Liver (tissue), 9 donors: Measurements from ENCODE around the gene CTSC. TPM values are rescaled to one million over a fixed set of nuclear protein-coding genes. Genes with fewer than 3 reads are reported as not detected.

Experiments used
- DNase-seq: peaks from one replicate; pipeline ENCODE4 v3.0.0-alpha.2; 2017; ENCODE audit warnings: low spot score
- H3K27ac ChIP-seq, 2 donors: one replicate each; pipeline ENCODE4 v1.7.0; 2013; ENCODE audit warnings: inconsistent platforms in 2 of 2, low read length in 2 of 2, control low read depth in 1 of 2, low read depth in 1 of 2, mild to moderate bottlenecking in 1 of 2
- H3K27me3 ChIP-seq, 4 donors: one replicate each; pipeline versions ENCODE4 v1.6.1 to v1.7.0; 2013; ENCODE audit warnings: low read length in 3 of 4, inconsistent platforms in 1 of 4, mild to moderate bottlenecking in 1 of 4, moderate library complexity in 1 of 4; ENCODE audit not compliant: control insufficient read depth in 4 of 4, insufficient read depth in 4 of 4
- H3K36me3 ChIP-seq, 4 donors: one replicate each; pipeline versions ENCODE4 v1.6.1 to v1.7.0; 2013; ENCODE audit warnings: low read length in 3 of 4, mild to moderate bottlenecking in 3 of 4, low read depth in 1 of 4, moderate library complexity in 1 of 4; ENCODE audit not compliant: control insufficient read depth in 4 of 4, insufficient read depth in 3 of 4
- H3K4me1 ChIP-seq, 4 donors: one replicate each; pipeline versions ENCODE4 v1.6.1 to v1.7.0; 2013; ENCODE audit warnings: low read length in 3 of 4, mild to moderate bottlenecking in 3 of 4, moderate library complexity in 1 of 4; ENCODE audit not compliant: control insufficient read depth in 4 of 4, insufficient read depth in 4 of 4
- H3K4me3 ChIP-seq, 3 donors: one replicate each; pipeline versions ENCODE4 v1.6.1 to v1.7.0; 2013; ENCODE audit warnings: low read length in 3 of 3, control low read depth in 1 of 3, low read depth in 1 of 3, mild to moderate bottlenecking in 1 of 3
- H3K9ac ChIP-seq, 2 donors: one replicate each; pipeline ENCODE4 v1.7.0; 2013; ENCODE audit warnings: low read length in 2 of 2, mild to moderate bottlenecking in 2 of 2, moderate library complexity in 2 of 2, control low read depth in 1 of 2, low read depth in 1 of 2
- H3K9me3 ChIP-seq, 4 donors: one replicate each; pipeline versions ENCODE4 v1.6.1 to v1.7.0; 2013; ENCODE audit warnings: low read length in 3 of 4; ENCODE audit not compliant: control insufficient read depth in 4 of 4
- FOXA1 ChIP-seq: IDR thresholded peaks from 2 replicates; pipeline ENCODE4 v1.6.1; 2016; ENCODE audit warnings: antibody characterized with exemption
- GABPA ChIP-seq, 2 donors: IDR thresholded peaks in 1 of 2; conservative IDR thresholded peaks in 1 of 2; 2 replicates each; pipeline ENCODE4 v1.6.1; 2016; ENCODE audit warnings: antibody characterized with exemption in 2 of 2, mild to moderate bottlenecking in 1 of 2, moderate library complexity in 1 of 2
- HNF4G ChIP-seq: IDR thresholded peaks from 2 replicates; pipeline ENCODE4 v1.6.1; 2016; ENCODE audit warnings: antibody characterized with exemption
- JUND ChIP-seq, 2 donors: IDR thresholded peaks; 2 replicates each; pipeline ENCODE4 v1.6.1; 2016; ENCODE audit warnings: antibody characterized with exemption in 2 of 2
- NR2F2 ChIP-seq: IDR thresholded peaks from 2 replicates; pipeline ENCODE4 v1.6.1; 2016; ENCODE audit warnings: antibody characterized with exemption
- RAD21 ChIP-seq, 2 donors: IDR thresholded peaks; 2 replicates each; pipeline ENCODE4 v1.6.1; 2016; ENCODE audit warnings: antibody characterized with exemption in 2 of 2, mild to moderate bottlenecking in 2 of 2
- RXRA ChIP-seq, 2 donors: IDR thresholded peaks; 2 replicates each; pipeline ENCODE4 v1.6.1; 2017 to 2018; ENCODE audit warnings: antibody characterized with exemption in 2 of 2, mild to moderate bottlenecking in 1 of 2
- TAF1 ChIP-seq: conservative IDR thresholded peaks from 2 replicates; pipeline ENCODE4 v1.6.1; 2016; ENCODE audit warnings: antibody characterized with exemption, mild to moderate bottlenecking
- YY1 ChIP-seq: IDR thresholded peaks from 2 replicates; pipeline ENCODE4 v1.6.1; 2016; ENCODE audit warnings: antibody characterized with exemption, mild to moderate bottlenecking
- WGBS: extraction: QIAGEN DNeasy Blood & Tissue Kit; methylation state at CpG from one replicate; pipeline ENCODE4 v1.1.7; 2013; 5-methylcytosine and 5-hydroxymethylcytosine counted together
- polyA plus RNA-seq, 2 donors: library from polyadenylated mRNA; stranded (reverse) in 1 of 2; unstranded in 1 of 2; fragments of 200-250 nt in 1 of 2; fragments of >200 nt in 1 of 2; fragmentation: Nextera tagmentation in 1 of 2; extraction: Ambion mirVana in 1 of 2; gene quantifications; one replicate each; pipeline versions ENCODE4 v1.2.1 to v1.2.3, GENCODE V29; 2013 to 2015
- total RNA-seq, 2 donors: library from RNA; depleted of rRNA; stranded (reverse); fragments of >200 nt; gene quantifications; one replicate each; pipeline ENCODE4 v1.2.3, GENCODE V29; 2014
- TF ChIP-seq, protein P1 (sequence below): fragments of 150-350 bp; IDR thresholded peaks from 2 replicates; pipeline ENCODE4 v1.5.1; 2017; ENCODE audit warnings: improper control_type of control experiment, low read depth, low read length; ENCODE audit not compliant: missing input control
- TF ChIP-seq, protein P2 (sequence below): IDR thresholded peaks from 2 replicates; pipeline ENCODE4 v1.6.1; 2016; ENCODE audit warnings: antibody characterized with exemption, mild to moderate bottlenecking
- TF ChIP-seq, protein P3 (sequence below): IDR thresholded peaks from 2 replicates; pipeline ENCODE4 v1.6.1; 2016; ENCODE audit warnings: antibody characterized with exemption
- TF ChIP-seq, protein P4 (sequence below): IDR thresholded peaks from 2 replicates; pipeline ENCODE4 v1.6.1; 2016; ENCODE audit warnings: antibody characterized with exemption
- donor health status: healthy.
- donor health status: healthy.
- donor health status: healthy.
- donor health status: healthy.
- donor health status: healthy.

The CTSC gene
- total and polyA plus RNA-seq, 4 donors = 22.4 to 68.7 (median 31.3) TPM

- H3K4me3 ChIP-seq = no peak overlapping the region
- no peak overlapping the region for H3K27ac ChIP-seq
- no peak for DNase-seq
- 62% methylated on average over 3 of the region's 3 CpGs for WGBS
- H3K9ac ChIP-seq = no peak overlapping the region
- no peaks in the 10 kb centered on the region for H3K36me3 ChIP-seq
- no peaks in the 10 kb centered on the region for H3K9me3 ChIP-seq
- H3K4me1 ChIP-seq = peaks cover 0 to 12% (median 3%) of the 10 kb centered on the region in 4 donors
- no peaks in the 10 kb centered on the region for H3K27me3 ChIP-seq
- TF ChIP-seq HNF4G (no peak), RXRA (IDR thresholded peaks at IDR 0.05) (no peak), TAF1 (no peak), YY1 (no peak), NR2F2 (no peak), RAD21 (IDR thresholded peaks at IDR 0.05) (no peak), GABPA (IDR thresholded peaks at IDR 0.05 in 1 of 2, conservative IDR thresholded peaks at IDR 0.05 in 1 of 2) (no peak)
- TF ChIP-seq, protein P1, sequence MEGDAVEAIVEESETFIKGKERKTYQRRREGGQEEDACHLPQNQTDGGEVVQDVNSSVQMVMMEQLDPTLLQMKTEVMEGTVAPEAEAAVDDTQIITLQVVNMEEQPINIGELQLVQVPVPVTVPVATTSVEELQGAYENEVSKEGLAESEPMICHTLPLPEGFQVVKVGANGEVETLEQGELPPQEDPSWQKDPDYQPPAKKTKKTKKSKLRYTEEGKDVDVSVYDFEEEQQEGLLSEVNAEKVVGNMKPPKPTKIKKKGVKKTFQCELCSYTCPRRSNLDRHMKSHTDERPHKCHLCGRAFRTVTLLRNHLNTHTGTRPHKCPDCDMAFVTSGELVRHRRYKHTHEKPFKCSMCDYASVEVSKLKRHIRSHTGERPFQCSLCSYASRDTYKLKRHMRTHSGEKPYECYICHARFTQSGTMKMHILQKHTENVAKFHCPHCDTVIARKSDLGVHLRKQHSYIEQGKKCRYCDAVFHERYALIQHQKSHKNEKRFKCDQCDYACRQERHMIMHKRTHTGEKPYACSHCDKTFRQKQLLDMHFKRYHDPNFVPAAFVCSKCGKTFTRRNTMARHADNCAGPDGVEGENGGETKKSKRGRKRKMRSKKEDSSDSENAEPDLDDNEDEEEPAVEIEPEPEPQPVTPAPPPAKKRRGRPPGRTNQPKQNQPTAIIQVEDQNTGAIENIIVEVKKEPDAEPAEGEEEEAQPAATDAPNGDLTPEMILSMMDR = no peak
- TF ChIP-seq, protein P2, sequence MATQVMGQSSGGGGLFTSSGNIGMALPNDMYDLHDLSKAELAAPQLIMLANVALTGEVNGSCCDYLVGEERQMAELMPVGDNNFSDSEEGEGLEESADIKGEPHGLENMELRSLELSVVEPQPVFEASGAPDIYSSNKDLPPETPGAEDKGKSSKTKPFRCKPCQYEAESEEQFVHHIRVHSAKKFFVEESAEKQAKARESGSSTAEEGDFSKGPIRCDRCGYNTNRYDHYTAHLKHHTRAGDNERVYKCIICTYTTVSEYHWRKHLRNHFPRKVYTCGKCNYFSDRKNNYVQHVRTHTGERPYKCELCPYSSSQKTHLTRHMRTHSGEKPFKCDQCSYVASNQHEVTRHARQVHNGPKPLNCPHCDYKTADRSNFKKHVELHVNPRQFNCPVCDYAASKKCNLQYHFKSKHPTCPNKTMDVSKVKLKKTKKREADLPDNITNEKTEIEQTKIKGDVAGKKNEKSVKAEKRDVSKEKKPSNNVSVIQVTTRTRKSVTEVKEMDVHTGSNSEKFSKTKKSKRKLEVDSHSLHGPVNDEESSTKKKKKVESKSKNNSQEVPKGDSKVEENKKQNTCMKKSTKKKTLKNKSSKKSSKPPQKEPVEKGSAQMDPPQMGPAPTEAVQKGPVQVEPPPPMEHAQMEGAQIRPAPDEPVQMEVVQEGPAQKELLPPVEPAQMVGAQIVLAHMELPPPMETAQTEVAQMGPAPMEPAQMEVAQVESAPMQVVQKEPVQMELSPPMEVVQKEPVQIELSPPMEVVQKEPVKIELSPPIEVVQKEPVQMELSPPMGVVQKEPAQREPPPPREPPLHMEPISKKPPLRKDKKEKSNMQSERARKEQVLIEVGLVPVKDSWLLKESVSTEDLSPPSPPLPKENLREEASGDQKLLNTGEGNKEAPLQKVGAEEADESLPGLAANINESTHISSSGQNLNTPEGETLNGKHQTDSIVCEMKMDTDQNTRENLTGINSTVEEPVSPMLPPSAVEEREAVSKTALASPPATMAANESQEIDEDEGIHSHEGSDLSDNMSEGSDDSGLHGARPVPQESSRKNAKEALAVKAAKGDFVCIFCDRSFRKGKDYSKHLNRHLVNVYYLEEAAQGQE = no peak
- TF ChIP-seq, protein P3, sequence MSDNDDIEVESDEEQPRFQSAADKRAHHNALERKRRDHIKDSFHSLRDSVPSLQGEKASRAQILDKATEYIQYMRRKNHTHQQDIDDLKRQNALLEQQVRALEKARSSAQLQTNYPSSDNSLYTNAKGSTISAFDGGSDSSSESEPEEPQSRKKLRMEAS = no peak
Measured at GRCh38 chr11:88340366-88340935, 2.9 kb upstream of the CTSC start.

- no peaks in the 10 kb centered on the region for H3K27me3 ChIP-seq
- peak overlapping the region in 1 of 2 donors; percentile 78 for H3K9ac ChIP-seq
- WGBS = 2% methylated on average over 15 of the region's 15 CpGs
- peaks cover 0 to 12% (median 3%) of the 10 kb centered on the region in 4 donors for H3K4me1 ChIP-seq
- H3K4me3 ChIP-seq = peak overlapping the region; percentile 82 to 92 (median 87)
- no peak for DNase-seq
- H3K9me3 ChIP-seq = no peaks in the 10 kb centered on the region
- no peak for TF ChIP-seq FOXA1
- no peak for TF ChIP-seq HNF4G
- TF ChIP-seq RXRA (IDR thresholded peaks at IDR 0.05) = no peak
- TF ChIP-seq, protein P2 = peak; percentile 17
- TF ChIP-seq JUND (IDR thresholded peaks at IDR 0.05) = peak in 1 of 2 donors; percentile 17
- TF ChIP-seq, protein P4, sequence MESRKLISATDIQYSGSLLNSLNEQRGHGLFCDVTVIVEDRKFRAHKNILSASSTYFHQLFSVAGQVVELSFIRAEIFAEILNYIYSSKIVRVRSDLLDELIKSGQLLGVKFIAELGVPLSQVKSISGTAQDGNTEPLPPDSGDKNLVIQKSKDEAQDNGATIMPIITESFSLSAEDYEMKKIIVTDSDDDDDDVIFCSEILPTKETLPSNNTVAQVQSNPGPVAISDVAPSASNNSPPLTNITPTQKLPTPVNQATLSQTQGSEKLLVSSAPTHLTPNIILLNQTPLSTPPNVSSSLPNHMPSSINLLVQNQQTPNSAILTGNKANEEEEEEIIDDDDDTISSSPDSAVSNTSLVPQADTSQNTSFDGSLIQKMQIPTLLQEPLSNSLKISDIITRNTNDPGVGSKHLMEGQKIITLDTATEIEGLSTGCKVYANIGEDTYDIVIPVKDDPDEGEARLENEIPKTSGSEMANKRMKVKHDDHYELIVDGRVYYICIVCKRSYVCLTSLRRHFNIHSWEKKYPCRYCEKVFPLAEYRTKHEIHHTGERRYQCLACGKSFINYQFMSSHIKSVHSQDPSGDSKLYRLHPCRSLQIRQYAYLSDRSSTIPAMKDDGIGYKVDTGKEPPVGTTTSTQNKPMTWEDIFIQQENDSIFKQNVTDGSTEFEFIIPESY = no peak
- TF ChIP-seq, protein P3 = peak; percentile 31
- peak overlapping the region; percentile 80 to 91 for H3K27ac ChIP-seq
- peaks cover 0 to 2% (median 0%) of the 10 kb centered on the region in 4 donors for H3K36me3 ChIP-seq
Measured at GRCh38 chr11:88337987-88338668, 592 bp upstream of the CTSC start.
